ENCODE measurements around the gene SRGAP2C.
"Not testable (repeated sequence)": the region's sequence is repeated elsewhere in the genome, so short reads cannot be mapped to it uniquely, and the experiment has no call there.

SRGAP2C gene

GRCh38 chr1:121396335-121397081, 211.7 kb downstream of the SRGAP2C start:
- Histone ChIP-seq H2AFZ (ENCODE audit: low read depth, low read length, severe bottlenecking) (peak overlapping the region; percentile 7), H3K9ac (ENCODE audit: low read length) (peak overlapping the region; percentile 56)

GRCh38 chr1:121397101-121397500, 212.3 kb downstream of the SRGAP2C start:
- H4K20me1 ChIP-seq (ENCODE audit: low read depth, low read length); H3K27ac ChIP-seq (ENCODE audit: low read depth, low read length); H3K9me2 ChIP-seq (replicated peaks; ENCODE audit: insufficient read depth, low read length); H3K27me3 ChIP-seq (ENCODE audit: low read length); H3K9me3 ChIP-seq (ENCODE audit: insufficient read depth, low read length); H3K36me3 ChIP-seq (ENCODE audit: low read length); H3K79me2 ChIP-seq (ENCODE audit: insufficient read depth, low read length); H3F3A ChIP-seq (ENCODE audit: insufficient read depth): not testable (repeated sequence)
- Histone ChIP-seq H3K4me2 (ENCODE audit: low read depth, low read length, poor library complexity, severe bottlenecking) (peak overlapping the region; percentile 63), H2AFZ (ENCODE audit: low read depth, low read length, severe bottlenecking) (peak overlapping the region; percentile 7), H3K4me3 (ENCODE audit: insufficient read depth, low read length, poor library complexity, severe bottlenecking) (peak overlapping the region; percentile 55), H3K9ac (ENCODE audit: low read length) (peak overlapping the region; percentile 56)

More at GRCh38 chr1:121396335-121397081, 211.7 kb downstream of the SRGAP2C start:
- H3K9me2 ChIP-seq (replicated peaks; ENCODE audit: insufficient read depth, low read length); H4K20me1 ChIP-seq (ENCODE audit: low read depth, low read length); H3K27ac ChIP-seq (ENCODE audit: low read depth, low read length); H3K36me3 ChIP-seq (ENCODE audit: low read length); H3K79me2 ChIP-seq (ENCODE audit: insufficient read depth, low read length); H3F3A ChIP-seq (ENCODE audit: insufficient read depth); H3K9me3 ChIP-seq (ENCODE audit: insufficient read depth, low read length); H3K27me3 ChIP-seq (ENCODE audit: low read length): not testable (repeated sequence)
- H3K4me2 ChIP-seq (ENCODE audit: low read depth, low read length, poor library complexity, severe bottlenecking): peak overlapping the region; percentile 63
- H3K4me3 ChIP-seq (ENCODE audit: insufficient read depth, low read length, poor library complexity, severe bottlenecking): peak overlapping the region; percentile 55

- H4K20me1 ChIP-seq (ENCODE audit: low read depth, low read length); H3K36me3 ChIP-seq (ENCODE audit: low read length); H3K4me2 ChIP-seq (ENCODE audit: low read depth, low read length, poor library complexity, severe bottlenecking); H3K79me2 ChIP-seq (ENCODE audit: insufficient read depth, low read length); H3K9me3 ChIP-seq (ENCODE audit: insufficient read depth, low read length); H3F3A ChIP-seq (ENCODE audit: insufficient read depth); H3K27me3 ChIP-seq (ENCODE audit: low read length); H3K27ac ChIP-seq (ENCODE audit: low read depth, low read length); H3K9me2 ChIP-seq (replicated peaks; ENCODE audit: insufficient read depth, low read length); H3K9ac ChIP-seq (ENCODE audit: low read length); H2AFZ ChIP-seq (ENCODE audit: low read depth, low read length, severe bottlenecking); H3K4me3 ChIP-seq (ENCODE audit: insufficient read depth, low read length, poor library complexity, severe bottlenecking): not testable (repeated sequence)
These were observed 214.4 kb downstream of the SRGAP2C start for GRCh38 chr1:121399193-121399592.

GRCh38 chr1:121400108-121400507, 215.3 kb downstream of the SRGAP2C start:
- H3K27ac ChIP-seq (ENCODE audit: low read depth, low read length); H3F3A ChIP-seq (ENCODE audit: insufficient read depth); H3K4me2 ChIP-seq (ENCODE audit: low read depth, low read length, poor library complexity, severe bottlenecking); H3K9me2 ChIP-seq (replicated peaks; ENCODE audit: insufficient read depth, low read length); H2AFZ ChIP-seq (ENCODE audit: low read depth, low read length, severe bottlenecking); H3K36me3 ChIP-seq (ENCODE audit: low read length); H3K4me3 ChIP-seq (ENCODE audit: insufficient read depth, low read length, poor library complexity, severe bottlenecking); H3K9me3 ChIP-seq (ENCODE audit: insufficient read depth, low read length); H3K79me2 ChIP-seq (ENCODE audit: insufficient read depth, low read length); H4K20me1 ChIP-seq (ENCODE audit: low read depth, low read length); H3K9ac ChIP-seq (ENCODE audit: low read length); H3K27me3 ChIP-seq (ENCODE audit: low read length): not testable (repeated sequence)

GRCh38 chr1:121400541-121401310, 216.0 kb downstream of the SRGAP2C start:
- not testable (repeated sequence) for H4K20me1 ChIP-seq (ENCODE audit: low read depth, low read length); H3K27ac ChIP-seq (ENCODE audit: low read depth, low read length); H3K4me2 ChIP-seq (ENCODE audit: low read depth, low read length, poor library complexity, severe bottlenecking); H3K9me2 ChIP-seq (replicated peaks; ENCODE audit: insufficient read depth, low read length); H3F3A ChIP-seq (ENCODE audit: insufficient read depth); H3K9ac ChIP-seq (ENCODE audit: low read length); H3K9me3 ChIP-seq (ENCODE audit: insufficient read depth, low read length); H3K36me3 ChIP-seq (ENCODE audit: low read length); H2AFZ ChIP-seq (ENCODE audit: low read depth, low read length, severe bottlenecking); H3K4me3 ChIP-seq (ENCODE audit: insufficient read depth, low read length, poor library complexity, severe bottlenecking); H3K27me3 ChIP-seq (ENCODE audit: low read length); H3K79me2 ChIP-seq (ENCODE audit: insufficient read depth, low read length)

GRCh38 chr1:121401375-121401955, 216.7 kb downstream of the SRGAP2C start:
- not testable (repeated sequence) for H3K79me2 ChIP-seq (ENCODE audit: insufficient read depth, low read length); H3K36me3 ChIP-seq (ENCODE audit: low read length); H3K9me2 ChIP-seq (replicated peaks; ENCODE audit: insufficient read depth, low read length); H3F3A ChIP-seq (ENCODE audit: insufficient read depth); H3K9me3 ChIP-seq (ENCODE audit: insufficient read depth, low read length); H4K20me1 ChIP-seq (ENCODE audit: low read depth, low read length); H3K27ac ChIP-seq (ENCODE audit: low read depth, low read length); H2AFZ ChIP-seq (ENCODE audit: low read depth, low read length, severe bottlenecking); H3K4me2 ChIP-seq (ENCODE audit: low read depth, low read length, poor library complexity, severe bottlenecking); H3K27me3 ChIP-seq (ENCODE audit: low read length)
- Histone ChIP-seq H3K9ac (ENCODE audit: low read length) (peak overlapping the region; percentile 35; the same call in 1 of the 2 replicates), H3K4me3 (ENCODE audit: insufficient read depth, low read length, poor library complexity, severe bottlenecking) (peak overlapping the region; percentile 37)

- H3K27ac ChIP-seq (ENCODE audit: low read depth, low read length); H3K27me3 ChIP-seq (ENCODE audit: low read length); H3K79me2 ChIP-seq (ENCODE audit: insufficient read depth, low read length); H3K9ac ChIP-seq (ENCODE audit: low read length); H3K36me3 ChIP-seq (ENCODE audit: low read length); H3K4me2 ChIP-seq (ENCODE audit: low read depth, low read length, poor library complexity, severe bottlenecking); H3K9me3 ChIP-seq (ENCODE audit: insufficient read depth, low read length); H4K20me1 ChIP-seq (ENCODE audit: low read depth, low read length); H3F3A ChIP-seq (ENCODE audit: insufficient read depth); H3K9me2 ChIP-seq (replicated peaks; ENCODE audit: insufficient read depth, low read length); H3K4me3 ChIP-seq (ENCODE audit: insufficient read depth, low read length, poor library complexity, severe bottlenecking); H2AFZ ChIP-seq (ENCODE audit: low read depth, low read length, severe bottlenecking): not testable (repeated sequence)
These were observed 218.5 kb downstream of the SRGAP2C start for GRCh38 chr1:121403254-121403653.

Measured in SU-DHL-6 (cell line).